Uterus (tissue), 4 donors: ENCODE data around the gene TBC1D22B. TPM values are rescaled to one million over a fixed set of nuclear protein-coding genes. Genes with fewer than 3 reads are reported as not detected.

ENCODE experiments used
- DNase-seq, 2 donors: peaks; one replicate each; pipeline ENCODE4 v3.0.0-alpha.2; 2019 to 2020
- H3K27ac ChIP-seq, 2 donors: fragments of 200-600 bp; sonication (generic); 1 replicate in 1 of 2; 2 replicates in 1 of 2; pipeline ENCODE4 v1.5.1; 2016 to 2018
- H3K27me3 ChIP-seq, 2 donors: fragments of 200-600 bp; sonication (generic); one replicate each; pipeline ENCODE4 v1.5.1; 2018 to 2019; ENCODE audit warnings: control low read depth in 1 of 2
- H3K36me3 ChIP-seq, 2 donors: fragments of 200-600 bp; sonication (generic); one replicate each; pipeline ENCODE4 v1.5.1; 2019; ENCODE audit warnings: control low read depth in 1 of 2
- H3K4me1 ChIP-seq, 2 donors: fragments of 200-600 bp; sonication (generic); one replicate each; pipeline ENCODE4 v1.5.1; 2018 to 2019; ENCODE audit warnings: control low read depth in 1 of 2
- H3K4me3 ChIP-seq, 2 donors: fragments of 200-600 bp; sonication (generic); 1 replicate in 1 of 2; 2 replicates in 1 of 2; pipeline ENCODE4 v1.5.1; 2018 to 2019; ENCODE audit warnings: mild to moderate bottlenecking in 1 of 2
- H3K9me3 ChIP-seq, 2 donors: fragments of 200-600 bp; sonication (generic); one replicate each; pipeline ENCODE4 v1.5.1; 2019; ENCODE audit warnings: control low read depth in 1 of 2
- POLR2A ChIP-seq, 2 donors: fragments of 450-650 bp; IDR thresholded peaks; one replicate each; pipeline ENCODE4 v1.6.1; 2016; ENCODE audit warnings: antibody characterized with exemption in 2 of 2, mild to moderate bottlenecking in 1 of 2, moderate library complexity in 1 of 2
- intact Hi-C: fragments of 100-400 bp; cut with DNase I; formaldehyde crosslinking; loops from one replicate; pipeline ENCODE4 v1.15.1; 2023; ENCODE audit warnings: low total_unique reads
- total RNA-seq, 4 donors: library from RNA; depleted of rRNA in 3 of 4; stranded (reverse); fragments of >200 nt in 3 of 4; gene quantifications; one replicate each; pipeline versions ENCODE4 v1.1.0 to v1.2.4, GENCODE V29; 2014 to 2023
- TF ChIP-seq, protein P1 (sequence below), 4 experiments: fragments of 200-600 bp in 2 of 4; fragments of 450-650 bp in 2 of 4; sonication (generic) in 2 of 4; IDR thresholded peaks; one replicate each; pipeline ENCODE4 v1.5.1; 2016 to 2019; ENCODE audit warnings: antibody characterized with exemption in 4 of 4, mild to moderate bottlenecking in 2 of 4, moderate library complexity in 1 of 4
- donor health status: DM: yes; HTN: yes; CAD: no.

The TBC1D22B gene
- total RNA-seq, 4 donors from 2014 or later = 4.1 to 15.4 (median 7.5) TPM

GRCh38 chr6:37239526-37239925 is 18.0 kb upstream of the TBC1D22B start:
- no peak for DNase-seq
- intact Hi-C loops = no loop called here
- Histone ChIP-seq H3K4me3 (no peak overlapping the region), H3K4me1 (peaks cover 0 to 12% of the 10 kb centered on the region in 2 donors), H3K27me3 (no peaks in the 10 kb centered on the region), H3K36me3 (no peaks in the 10 kb centered on the region), H3K27ac (peak overlapping the region; percentile 91 to 97), H3K9me3 (no peaks in the 10 kb centered on the region)
- TF ChIP-seq POLR2A (IDR thresholded peaks at IDR 0.05) = no peak
- TF ChIP-seq, protein P1, sequence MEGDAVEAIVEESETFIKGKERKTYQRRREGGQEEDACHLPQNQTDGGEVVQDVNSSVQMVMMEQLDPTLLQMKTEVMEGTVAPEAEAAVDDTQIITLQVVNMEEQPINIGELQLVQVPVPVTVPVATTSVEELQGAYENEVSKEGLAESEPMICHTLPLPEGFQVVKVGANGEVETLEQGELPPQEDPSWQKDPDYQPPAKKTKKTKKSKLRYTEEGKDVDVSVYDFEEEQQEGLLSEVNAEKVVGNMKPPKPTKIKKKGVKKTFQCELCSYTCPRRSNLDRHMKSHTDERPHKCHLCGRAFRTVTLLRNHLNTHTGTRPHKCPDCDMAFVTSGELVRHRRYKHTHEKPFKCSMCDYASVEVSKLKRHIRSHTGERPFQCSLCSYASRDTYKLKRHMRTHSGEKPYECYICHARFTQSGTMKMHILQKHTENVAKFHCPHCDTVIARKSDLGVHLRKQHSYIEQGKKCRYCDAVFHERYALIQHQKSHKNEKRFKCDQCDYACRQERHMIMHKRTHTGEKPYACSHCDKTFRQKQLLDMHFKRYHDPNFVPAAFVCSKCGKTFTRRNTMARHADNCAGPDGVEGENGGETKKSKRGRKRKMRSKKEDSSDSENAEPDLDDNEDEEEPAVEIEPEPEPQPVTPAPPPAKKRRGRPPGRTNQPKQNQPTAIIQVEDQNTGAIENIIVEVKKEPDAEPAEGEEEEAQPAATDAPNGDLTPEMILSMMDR (IDR thresholded peaks at IDR 0.05) = no peak

DNA sequence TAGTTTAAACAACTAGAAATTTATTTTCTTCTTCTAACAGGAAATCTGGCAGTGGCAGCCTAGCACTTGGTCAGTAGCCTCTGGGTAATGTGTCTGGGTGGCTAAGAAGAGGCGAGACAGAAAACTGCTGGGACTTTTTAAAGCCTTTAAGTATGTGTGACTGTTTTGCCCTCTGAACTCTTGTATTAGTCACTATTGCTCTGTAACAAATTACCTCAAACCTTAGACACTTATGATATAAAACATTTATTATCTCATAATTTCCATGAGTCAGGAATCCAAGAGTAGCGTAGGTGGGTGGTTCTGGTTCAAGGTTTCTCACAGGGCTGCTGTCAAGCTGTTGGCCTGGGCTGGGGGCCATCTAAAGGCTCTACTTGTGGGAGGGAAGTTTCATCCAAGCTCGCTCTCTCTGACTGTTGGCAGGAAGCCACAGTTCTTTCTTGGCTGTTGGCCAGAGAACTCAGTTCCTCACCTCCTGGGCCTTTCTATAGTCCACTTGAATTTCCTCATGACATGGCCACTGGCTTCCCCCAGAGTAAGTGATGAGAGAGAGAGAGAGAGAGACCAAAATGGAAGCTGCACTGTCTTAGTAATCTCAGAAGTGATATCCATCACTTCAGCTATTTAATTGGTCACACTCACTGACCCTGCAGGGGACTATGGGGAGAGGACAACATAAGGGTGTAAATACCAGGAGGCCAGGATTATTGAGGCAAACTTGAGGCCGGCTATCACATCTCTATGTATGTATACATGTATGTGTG is 17.4 kb upstream of the TBC1D22B start:
- DNase-seq = peak; percentile 97
- TF ChIP-seq, protein P1 (IDR thresholded peaks at IDR 0.05) = no peak
- TF ChIP-seq POLR2A (IDR thresholded peaks at IDR 0.05) = no peak
- H3K4me3 ChIP-seq = no peak overlapping the region
- peak overlapping the region; percentile 91 to 97 for H3K27ac ChIP-seq
- no peaks in the 10 kb centered on the region for H3K36me3 ChIP-seq
- peaks cover 0 to 14% of the 10 kb centered on the region in 2 donors for H3K4me1 ChIP-seq
- H3K27me3 ChIP-seq = no peaks in the 10 kb centered on the region
- intact Hi-C loops = no loop called here
- H3K9me3 ChIP-seq = no peaks in the 10 kb centered on the region

DNA sequence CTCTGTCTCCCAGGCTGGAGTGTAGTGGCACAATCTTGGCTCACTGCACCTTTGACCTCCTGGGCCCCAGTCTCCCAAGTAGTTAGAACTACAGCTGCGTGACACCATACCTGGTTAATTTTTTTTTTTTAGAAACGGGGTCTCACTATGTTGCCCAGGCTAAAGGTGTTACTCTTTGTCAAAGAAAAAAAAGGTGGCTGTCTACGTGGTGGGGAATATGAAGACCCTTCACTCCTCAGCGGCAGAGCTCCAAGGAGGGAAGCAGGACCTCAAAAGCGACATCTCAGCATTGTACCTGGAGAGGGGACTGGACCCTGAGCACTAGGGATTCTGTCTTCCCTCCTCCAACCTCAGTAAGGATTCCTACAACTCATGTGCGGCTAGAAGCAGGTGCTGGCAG is 16.4 kb upstream of the TBC1D22B start:
- TF ChIP-seq POLR2A (IDR thresholded peaks at IDR 0.05) = no peak
- TF ChIP-seq, protein P1 (IDR thresholded peaks at IDR 0.05) = no peak
- peaks cover 0 to 15% of the 10 kb centered on the region in 2 donors for H3K4me1 ChIP-seq
- intact Hi-C loops = no loop called here

GRCh38 chr6:37241775-37242428 is 15.7 kb upstream of the TBC1D22B start:
- TF ChIP-seq, protein P1 (IDR thresholded peaks at IDR 0.05) = no peak
- no peak for TF ChIP-seq POLR2A (IDR thresholded peaks at IDR 0.05)
- H3K4me3 ChIP-seq = no peak overlapping the region
- H3K36me3 ChIP-seq = no peaks in the 10 kb centered on the region
- no peaks in the 10 kb centered on the region for H3K27me3 ChIP-seq
- intact Hi-C loops = no loop called here
- peaks cover 0 to 15% of the 10 kb centered on the region in 2 donors for H3K4me1 ChIP-seq
- H3K9me3 ChIP-seq = no peaks in the 10 kb centered on the region
- peak overlapping the region; percentile 91 to 97 for H3K27ac ChIP-seq
- no peak for DNase-seq

More for the DNA sequence above, 16.4 kb upstream of the TBC1D22B start:
- peak overlapping the region; percentile 91 to 97 for H3K27ac ChIP-seq
- H3K27me3 ChIP-seq = no peaks in the 10 kb centered on the region
- DNase-seq = no peak
- H3K9me3 ChIP-seq = no peaks in the 10 kb centered on the region
- no peak overlapping the region for H3K4me3 ChIP-seq
- no peaks in the 10 kb centered on the region for H3K36me3 ChIP-seq

DNA sequence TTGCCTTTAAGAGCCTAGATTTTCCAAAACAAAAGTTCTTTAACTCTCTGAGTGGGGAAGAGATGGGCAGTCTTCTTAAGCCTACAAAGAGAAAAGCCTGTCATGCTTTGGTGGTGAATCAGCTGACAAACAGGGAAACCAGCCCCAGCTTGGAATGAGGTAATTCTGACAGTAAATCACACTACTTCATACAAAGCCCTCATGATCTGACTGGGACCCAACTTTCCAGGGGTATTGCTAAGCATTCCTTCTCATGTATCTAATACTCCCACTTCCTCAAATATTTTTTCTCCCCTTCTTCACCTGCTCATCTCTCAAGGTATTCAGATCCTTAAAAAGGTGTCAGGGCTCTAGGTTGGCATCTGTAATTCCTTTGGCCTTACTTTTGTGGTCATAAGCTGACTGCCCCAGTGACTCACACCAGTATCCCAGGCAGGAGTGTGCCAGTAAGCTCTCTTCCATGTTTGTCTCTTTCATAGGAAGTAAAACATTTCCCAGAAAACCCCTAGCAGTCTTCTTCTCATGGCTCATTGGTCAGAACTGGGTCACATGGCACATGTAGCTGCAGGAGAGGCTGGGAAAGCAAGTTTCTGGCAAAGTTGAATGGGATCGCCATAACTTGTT is 15.0 kb upstream of the TBC1D22B start:
- H3K9me3 ChIP-seq = no peaks in the 10 kb centered on the region
- intact Hi-C loops = no loop called here
- no peaks in the 10 kb centered on the region for H3K36me3 ChIP-seq
- H3K27me3 ChIP-seq = no peaks in the 10 kb centered on the region
- H3K4me3 ChIP-seq = no peak overlapping the region
- DNase-seq = peak; percentile 50 to 82
- TF ChIP-seq, protein P1 (IDR thresholded peaks at IDR 0.05) = no peak
- no peak for TF ChIP-seq POLR2A (IDR thresholded peaks at IDR 0.05)
- peak overlapping the region; percentile 91 to 97 for H3K27ac ChIP-seq
- peaks cover 0 to 15% of the 10 kb centered on the region in 2 donors for H3K4me1 ChIP-seq
